ENCODE results near the gene TEKTIP1.

The TEKTIP1 gene

GRCh38 chr19:3539756-3540118, 763 bp downstream of the TEKTIP1 start:
- peaks cover 6% of the 10 kb centered on the region for H3K4me1 ChIP-seq (ENCODE audit: insufficient read depth, low read length, severe bottlenecking)

GRCh38 chr19:3543150-3544057, 4.4 kb downstream of the TEKTIP1 start:
- Histone ChIP-seq H3K4me1 (ENCODE audit: insufficient read depth, low read length, severe bottlenecking) (peaks cover 9% of the 10 kb centered on the region), H3K4me2 (ENCODE audit: low read length) (no peak overlapping the region), H3K27me3 (ENCODE audit: insufficient read depth, low read length) (no peaks in the 10 kb centered on the region), H2AFZ (ENCODE audit: low read length) (no peak overlapping the region), H3K9me2 (ENCODE audit: low read depth, low read length) (no peaks in the 10 kb centered on the region), H3K9ac (ENCODE audit: low read length) (no peak overlapping the region), H3K27ac (ENCODE audit: low read depth, low read length, poor library complexity, severe bottlenecking) (no peak overlapping the region), H3K4me3 (ENCODE audit: low read depth, low read length, poor library complexity, severe bottlenecking) (no peak overlapping the region), H4K20me1 (ENCODE audit: insufficient read depth, low read length) (no peaks in the 10 kb centered on the region), H3K79me2 (ENCODE audit: insufficient read depth, low read length) (no peaks in the 10 kb centered on the region), H3K9me3 (ENCODE audit: low read length) (no peaks in the 10 kb centered on the region), H3K36me3 (ENCODE audit: insufficient read depth, low read length) (peaks cover 32% of the 10 kb centered on the region), H3F3A (ENCODE audit: insufficient read depth, low read length) (no peaks in the 10 kb centered on the region)
- TF ChIP-seq, protein P1, sequence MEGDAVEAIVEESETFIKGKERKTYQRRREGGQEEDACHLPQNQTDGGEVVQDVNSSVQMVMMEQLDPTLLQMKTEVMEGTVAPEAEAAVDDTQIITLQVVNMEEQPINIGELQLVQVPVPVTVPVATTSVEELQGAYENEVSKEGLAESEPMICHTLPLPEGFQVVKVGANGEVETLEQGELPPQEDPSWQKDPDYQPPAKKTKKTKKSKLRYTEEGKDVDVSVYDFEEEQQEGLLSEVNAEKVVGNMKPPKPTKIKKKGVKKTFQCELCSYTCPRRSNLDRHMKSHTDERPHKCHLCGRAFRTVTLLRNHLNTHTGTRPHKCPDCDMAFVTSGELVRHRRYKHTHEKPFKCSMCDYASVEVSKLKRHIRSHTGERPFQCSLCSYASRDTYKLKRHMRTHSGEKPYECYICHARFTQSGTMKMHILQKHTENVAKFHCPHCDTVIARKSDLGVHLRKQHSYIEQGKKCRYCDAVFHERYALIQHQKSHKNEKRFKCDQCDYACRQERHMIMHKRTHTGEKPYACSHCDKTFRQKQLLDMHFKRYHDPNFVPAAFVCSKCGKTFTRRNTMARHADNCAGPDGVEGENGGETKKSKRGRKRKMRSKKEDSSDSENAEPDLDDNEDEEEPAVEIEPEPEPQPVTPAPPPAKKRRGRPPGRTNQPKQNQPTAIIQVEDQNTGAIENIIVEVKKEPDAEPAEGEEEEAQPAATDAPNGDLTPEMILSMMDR (IDR thresholded peaks at IDR 0.05; ENCODE audit: low read length): no peak
- no peak for TF ChIP-seq EZH2 (IDR thresholded peaks at IDR 0.05; ENCODE audit: borderline replicate concordance, low read length)

More at GRCh38 chr19:3539756-3540118, 763 bp downstream of the TEKTIP1 start:
- H3K9me3 ChIP-seq (ENCODE audit: low read length): no peaks in the 10 kb centered on the region
- H2AFZ ChIP-seq (ENCODE audit: low read length): no peak overlapping the region
- no peak overlapping the region for H3K4me3 ChIP-seq (ENCODE audit: low read depth, low read length, poor library complexity, severe bottlenecking)
- H3K9ac ChIP-seq (ENCODE audit: low read length): no peak overlapping the region
- no peaks in the 10 kb centered on the region for H3K9me2 ChIP-seq (ENCODE audit: low read depth, low read length)
- no peaks in the 10 kb centered on the region for H4K20me1 ChIP-seq (ENCODE audit: insufficient read depth, low read length)
- no peak overlapping the region for H3K4me2 ChIP-seq (ENCODE audit: low read length)
- H3F3A ChIP-seq (ENCODE audit: insufficient read depth, low read length): no peaks in the 10 kb centered on the region
- no peak overlapping the region for H3K27ac ChIP-seq (ENCODE audit: low read depth, low read length, poor library complexity, severe bottlenecking)
- TF ChIP-seq, protein P1 (IDR thresholded peaks at IDR 0.05; ENCODE audit: low read length): no peak
- TF ChIP-seq EZH2 (IDR thresholded peaks at IDR 0.05; ENCODE audit: borderline replicate concordance, low read length): no peak
- no peaks in the 10 kb centered on the region for H3K79me2 ChIP-seq (ENCODE audit: insufficient read depth, low read length)
- no peaks in the 10 kb centered on the region for H3K27me3 ChIP-seq (ENCODE audit: insufficient read depth, low read length)
- H3K36me3 ChIP-seq (ENCODE audit: insufficient read depth, low read length): peaks cover 33% of the 10 kb centered on the region

DNA sequence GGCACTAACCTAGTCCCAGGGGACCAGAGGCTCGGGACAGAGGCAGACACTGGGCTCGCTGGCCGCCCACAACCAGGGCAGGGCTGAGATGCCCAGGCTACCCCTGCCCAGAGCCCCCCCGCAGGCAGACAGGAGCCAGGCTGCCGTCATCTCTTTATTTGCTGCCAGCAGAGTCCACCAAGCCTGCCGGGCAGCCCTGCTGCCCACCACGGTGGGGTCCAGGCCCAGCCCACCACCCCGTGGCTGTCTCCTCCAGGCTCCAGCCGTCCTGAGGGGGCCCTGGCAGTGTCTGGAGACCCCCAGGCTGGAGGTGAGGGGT, 5.0 kb downstream of the TEKTIP1 start:
- no peaks in the 10 kb centered on the region for H3K9me3 ChIP-seq (ENCODE audit: low read length)
- no peaks in the 10 kb centered on the region for H4K20me1 ChIP-seq (ENCODE audit: insufficient read depth, low read length)
- H3F3A ChIP-seq (ENCODE audit: insufficient read depth, low read length): no peaks in the 10 kb centered on the region
- peaks cover 36% of the 10 kb centered on the region for H3K36me3 ChIP-seq (ENCODE audit: insufficient read depth, low read length)
- no peaks in the 10 kb centered on the region for H3K9me2 ChIP-seq (ENCODE audit: low read depth, low read length)
- no peaks in the 10 kb centered on the region for H3K27me3 ChIP-seq (ENCODE audit: insufficient read depth, low read length)
- H3K4me3 ChIP-seq (ENCODE audit: low read depth, low read length, poor library complexity, severe bottlenecking): no peak overlapping the region
- no peaks in the 10 kb centered on the region for H3K79me2 ChIP-seq (ENCODE audit: insufficient read depth, low read length)
- no peak overlapping the region; the same call in 1 of the 2 replicates for H3K9ac ChIP-seq (ENCODE audit: low read length)
- H3K4me2 ChIP-seq (ENCODE audit: low read length): no peak overlapping the region
- peaks cover 9% of the 10 kb centered on the region for H3K4me1 ChIP-seq (ENCODE audit: insufficient read depth, low read length, severe bottlenecking)
- H3K27ac ChIP-seq (ENCODE audit: low read depth, low read length, poor library complexity, severe bottlenecking): no peak overlapping the region
- TF ChIP-seq, protein P1 (IDR thresholded peaks at IDR 0.05; ENCODE audit: low read length): no peak
- no peak for TF ChIP-seq EZH2 (IDR thresholded peaks at IDR 0.05; ENCODE audit: borderline replicate concordance, low read length)
- no peak overlapping the region for H2AFZ ChIP-seq (ENCODE audit: low read length)
